H9 (cell line): ENCODE data around the gene CTNNA3. TPM values are rescaled to one million over a fixed set of nuclear protein-coding genes. Genes with fewer than 3 reads are reported as not detected.

Experiments used
- DNase-seq: peaks from one replicate; pipeline ENCODE4 v3.0.0-alpha.2; 2017
- H2AFZ ChIP-seq: one replicate; pipeline ENCODE4 v1.6.1; 2013; ENCODE audit warnings: mild to moderate bottlenecking, low read length, control low read depth, moderate library complexity
- H2AK5ac ChIP-seq: 2 replicates; pipeline ENCODE4 v1.6.1; 2013; ENCODE audit warnings: low read length, control low read depth, mixed read lengths; ENCODE audit not compliant: insufficient read length
- H2BK120ac ChIP-seq: one replicate; pipeline ENCODE4 v1.6.1; 2013; ENCODE audit warnings: low read depth, mild to moderate bottlenecking, low read length, control low read depth, inconsistent platforms; ENCODE audit not compliant: poor library complexity, severe bottlenecking
- H2BK12ac ChIP-seq: 2 replicates; pipeline ENCODE4 v1.6.1; 2013; ENCODE audit warnings: low read length, control low read depth, mixed read lengths, low read depth; ENCODE audit not compliant: insufficient read length
- H2BK15ac ChIP-seq: 2 replicates; pipeline ENCODE4 v1.6.1; 2013; ENCODE audit warnings: low read depth, low read length, control low read depth
- H2BK20ac ChIP-seq: one replicate; pipeline ENCODE4 v1.6.1; 2013; ENCODE audit warnings: low read depth, mild to moderate bottlenecking, low read length, control low read depth, inconsistent platforms; ENCODE audit not compliant: poor library complexity, severe bottlenecking
- H2BK5ac ChIP-seq: 2 replicates; pipeline ENCODE4 v1.6.1; 2013; ENCODE audit warnings: low read length, control low read depth, mixed read lengths; ENCODE audit not compliant: insufficient read length
- H3K14ac ChIP-seq: 2 replicates; pipeline ENCODE4 v1.6.1; 2013; ENCODE audit warnings: low read length, control low read depth; ENCODE audit not compliant: insufficient read depth
- H3K18ac ChIP-seq: 2 replicates; pipeline ENCODE4 v1.6.1; 2013; ENCODE audit warnings: low read depth, mild to moderate bottlenecking, mixed read lengths, low read length, control low read depth; ENCODE audit not compliant: insufficient read length
- H3K23ac ChIP-seq: 2 replicates; pipeline ENCODE4 v1.6.1; 2013; ENCODE audit warnings: low read length, control low read depth, mixed read lengths, low read depth; ENCODE audit not compliant: insufficient read length
- H3K23me2 ChIP-seq: 2 replicates; pipeline ENCODE4 v1.6.1; 2013; ENCODE audit warnings: low read depth, mild to moderate bottlenecking, mixed read lengths, low read length, control low read depth; ENCODE audit not compliant: insufficient read length, poor library complexity, severe bottlenecking
- H3K27ac ChIP-seq: 2 replicates; pipeline ENCODE4 v1.5.1; 2013; ENCODE audit warnings: low read length, control low read depth, mixed read lengths, low read depth; ENCODE audit not compliant: insufficient read length
- H3K27me3 ChIP-seq: 2 replicates; pipeline ENCODE4 v1.6.1; 2013; ENCODE audit warnings: low read length, control low read depth, inconsistent platforms; ENCODE audit not compliant: insufficient read depth
- H3K4ac ChIP-seq: 2 replicates; pipeline ENCODE4 v1.6.1; 2013; ENCODE audit warnings: low read depth, mild to moderate bottlenecking, control low read depth, inconsistent platforms, low read length, moderate library complexity
- H3K4me1 ChIP-seq: 2 replicates; pipeline ENCODE4 v1.6.1; 2013; ENCODE audit warnings: low read length, control low read depth, inconsistent platforms; ENCODE audit not compliant: insufficient read depth
- H3K4me2 ChIP-seq: 2 replicates; pipeline ENCODE4 v1.6.1; 2013; ENCODE audit warnings: low read length, control low read depth, mixed read lengths; ENCODE audit not compliant: insufficient read length, insufficient read depth
- H3K56ac ChIP-seq: 2 replicates; pipeline ENCODE4 v1.6.1; 2013; ENCODE audit warnings: low read depth, mild to moderate bottlenecking, mixed read lengths, low read length, control low read depth; ENCODE audit not compliant: insufficient read length
- H3K79me1 ChIP-seq: 2 replicates; pipeline ENCODE4 v1.6.1; 2013; ENCODE audit warnings: low read depth, mild to moderate bottlenecking, moderate library complexity, low read length, control low read depth, inconsistent platforms; ENCODE audit not compliant: insufficient read depth, poor library complexity, severe bottlenecking
- H3K79me2 ChIP-seq: 2 replicates; pipeline ENCODE4 v1.6.1; 2013; ENCODE audit warnings: low read length, control low read depth, inconsistent platforms; ENCODE audit not compliant: insufficient read depth
- H3K9ac ChIP-seq: 2 replicates; pipeline ENCODE4 v1.6.1; 2013; ENCODE audit warnings: low read length, control low read depth, mixed read lengths; ENCODE audit not compliant: insufficient read length; ENCODE audit errors: extremely low read depth
- H3K9me3 ChIP-seq: one replicate; pipeline ENCODE4 v1.6.1; 2013; ENCODE audit warnings: low read depth, low read length, inconsistent platforms; ENCODE audit not compliant: control insufficient read depth
- H3T11ph ChIP-seq: one replicate; pipeline ENCODE4 v1.6.1; 2013; ENCODE audit warnings: mild to moderate bottlenecking, low read length, control low read depth, inconsistent platforms
- H4K20me1 ChIP-seq: one replicate; pipeline ENCODE4 v1.6.1; 2013; ENCODE audit not compliant: control insufficient read depth, insufficient read length, insufficient read depth
- H4K5ac ChIP-seq: 2 replicates; pipeline ENCODE4 v1.6.1; 2013; ENCODE audit warnings: low read depth, mild to moderate bottlenecking, mixed read lengths, low read length, control low read depth; ENCODE audit not compliant: insufficient read length
- H4K8ac ChIP-seq: replicated peaks from 2 replicates; pipeline ENCODE4 v1.6.1; 2013; ENCODE audit warnings: low read length, control low read depth, mixed read lengths, low read depth; ENCODE audit not compliant: insufficient read length
- H4K91ac ChIP-seq: 2 replicates; pipeline ENCODE4 v1.6.1; 2013; ENCODE audit warnings: low read depth, mild to moderate bottlenecking, moderate library complexity, mixed read lengths, low read length, control low read depth; ENCODE audit not compliant: insufficient read length
- H3K27ac Mint-ChIP-seq, 3 experiments: 2 replicates in 2 of 3; 3 replicates in 1 of 3; pipeline ENCODE4 v1.8.0; 2020 to 2021; ENCODE audit warnings: mixed read lengths in 3 of 3, mild to moderate bottlenecking in 1 of 3, moderate library complexity in 1 of 3
- H3K27me3 Mint-ChIP-seq: 2 replicates; pipeline ENCODE4 v1.8.0; 2021; ENCODE audit warnings: low read depth, mild to moderate bottlenecking, moderate library complexity, mixed read lengths
- H3K36me3 Mint-ChIP-seq, 3 experiments: 2 replicates in 2 of 3; 3 replicates in 1 of 3; pipeline ENCODE4 v1.8.0; 2020 to 2021; ENCODE audit warnings: low read depth in 3 of 3, mixed read lengths in 3 of 3; ENCODE audit not compliant: insufficient read depth in 1 of 3
- H3K4me1 Mint-ChIP-seq, 2 experiments: 2 replicates each; pipeline ENCODE4 v1.8.0; 2020; ENCODE audit warnings: mixed read lengths in 2 of 2
- H3K4me3 Mint-ChIP-seq, 2 experiments: 2 replicates in 1 of 2; 3 replicates in 1 of 2; pipeline ENCODE4 v1.8.0; 2020 to 2021; ENCODE audit warnings: mild to moderate bottlenecking in 2 of 2, mixed read lengths in 2 of 2, moderate library complexity in 1 of 2
- H3K9me3 Mint-ChIP-seq, 2 experiments: 2 replicates in 1 of 2; 3 replicates in 1 of 2; pipeline ENCODE4 v1.8.0; 2020; ENCODE audit warnings: mild to moderate bottlenecking in 2 of 2, mixed read lengths in 2 of 2, moderate library complexity in 1 of 2
- CTCF ChIP-seq: fragments of 200-600 bp; sonication (generic); conservative IDR thresholded peaks from 3 replicates; pipeline ENCODE4 v1.8.0; 2021; ENCODE audit warnings: antibody characterized with exemption, mild to moderate bottlenecking
- WGBS: extraction: QIAGEN DNeasy Blood & Tissue Kit; methylation state at CpG from one replicate; pipeline ENCODE4 v1.1.7; 2013; ENCODE audit warnings: missing lambda C conversion rate, low lambda C conversion rate, mixed read lengths; ENCODE audit not compliant: insufficient read length; ENCODE audit errors: extremely low coverage; 5-methylcytosine and 5-hydroxymethylcytosine counted together
- total RNA-seq: library from RNA; stranded (reverse); gene quantifications from 2 replicates; pipeline ENCODE4 v1.2.1, GENCODE V29; 2021

CTNNA3 gene
- total RNA-seq, 1 experiment from 2014 or later, result 3.3 TPM

GRCh38 chr10:66414943-66415342 lies 1281.1 kb downstream of the CTNNA3 start:
- no peak overlapping the region for H3K4me2 ChIP-seq
- H4K91ac ChIP-seq, result no peak overlapping the region
- Mint-ChIP-seq H3K27me3 (no peaks in the 10 kb centered on the region), H3K27ac (no peak overlapping the region), H3K4me1 (no peaks in the 10 kb centered on the region), H3K4me3 (no peak overlapping the region), H3K9me3 (peaks cover 16 to 18% of the 10 kb centered on the region in 2 experiments), H3K36me3 (peaks cover 2 to 21% (median 2%) of the 10 kb centered on the region in 3 experiments; a peak in 4 of 7 replicates)
- no peaks in the 10 kb centered on the region for H3K27me3 ChIP-seq
- no peak overlapping the region for H3K56ac ChIP-seq
- H3K18ac ChIP-seq, result no peak overlapping the region
- H2BK5ac ChIP-seq, result no peak overlapping the region
- no peak overlapping the region for H2BK15ac ChIP-seq
- no peaks in the 10 kb centered on the region for H3K4me1 ChIP-seq
- no peak overlapping the region for H3K23ac ChIP-seq
- H2BK120ac ChIP-seq, result no peak overlapping the region
- H3K79me2 ChIP-seq, result 0 out of 2 replicates have a peak, but pooled peaks cover 2% of the 10 kb centered on the region
- no peak overlapping the region for H3K4ac ChIP-seq
- no peaks in the 10 kb centered on the region for H3K9me3 ChIP-seq
- H3T11ph ChIP-seq, result no peak overlapping the region
- H3K14ac ChIP-seq, result no peak overlapping the region
- no peak overlapping the region for H4K5ac ChIP-seq
- no peak overlapping the region for H2BK20ac ChIP-seq
- TF ChIP-seq CTCF, result no peak
- no peak overlapping the region for H2AFZ ChIP-seq
- H3K9ac ChIP-seq, result no peak overlapping the region
- no peak overlapping the region for H4K8ac ChIP-seq
- no peak overlapping the region for H2BK12ac ChIP-seq
- WGBS, result no CpG with 5 or more reads among the region's 2 CpGs
- no peaks in the 10 kb centered on the region for H3K23me2 ChIP-seq
- no peaks in the 10 kb centered on the region for H3K79me1 ChIP-seq
- no peak overlapping the region for H2AK5ac ChIP-seq
- no peak overlapping the region for H3K27ac ChIP-seq
- no peak for DNase-seq
- no peaks in the 10 kb centered on the region for H4K20me1 ChIP-seq
